ENCODE data around the gene STK39. TPM values are rescaled to one million over a fixed set of nuclear protein-coding genes. Genes with fewer than 3 reads are reported as not detected.

STK39 gene
- total RNA-seq, 4 donors from 2014 or later, result 8.9 to 28.3 (median 14.5) TPM

DNA sequence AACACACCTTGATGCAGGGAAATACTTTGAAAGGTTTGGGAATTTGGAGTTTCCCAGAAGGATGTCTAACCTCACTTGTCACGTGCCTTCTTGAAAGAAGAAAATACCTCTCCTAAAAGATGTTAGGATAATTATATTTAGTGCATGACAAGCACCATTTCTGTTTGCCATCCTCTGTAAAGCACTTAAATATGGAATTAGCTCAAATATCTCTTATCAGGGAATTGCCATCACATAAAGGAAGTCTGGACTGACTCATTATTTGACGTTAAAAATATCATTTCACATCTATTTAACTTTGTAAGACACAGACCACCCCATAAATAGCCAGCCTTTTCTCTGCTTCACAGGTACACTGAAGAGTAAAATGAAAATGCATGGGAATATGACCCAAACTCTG, 140.1 kb downstream of the STK39 start:
- WGBS, 2 donors, result 63 to 64% methylated on average over 2 of the region's 2 CpGs
- no peak for TF ChIP-seq POLR2A (IDR thresholded peaks at IDR 0.05)
- TF ChIP-seq, protein P1, sequence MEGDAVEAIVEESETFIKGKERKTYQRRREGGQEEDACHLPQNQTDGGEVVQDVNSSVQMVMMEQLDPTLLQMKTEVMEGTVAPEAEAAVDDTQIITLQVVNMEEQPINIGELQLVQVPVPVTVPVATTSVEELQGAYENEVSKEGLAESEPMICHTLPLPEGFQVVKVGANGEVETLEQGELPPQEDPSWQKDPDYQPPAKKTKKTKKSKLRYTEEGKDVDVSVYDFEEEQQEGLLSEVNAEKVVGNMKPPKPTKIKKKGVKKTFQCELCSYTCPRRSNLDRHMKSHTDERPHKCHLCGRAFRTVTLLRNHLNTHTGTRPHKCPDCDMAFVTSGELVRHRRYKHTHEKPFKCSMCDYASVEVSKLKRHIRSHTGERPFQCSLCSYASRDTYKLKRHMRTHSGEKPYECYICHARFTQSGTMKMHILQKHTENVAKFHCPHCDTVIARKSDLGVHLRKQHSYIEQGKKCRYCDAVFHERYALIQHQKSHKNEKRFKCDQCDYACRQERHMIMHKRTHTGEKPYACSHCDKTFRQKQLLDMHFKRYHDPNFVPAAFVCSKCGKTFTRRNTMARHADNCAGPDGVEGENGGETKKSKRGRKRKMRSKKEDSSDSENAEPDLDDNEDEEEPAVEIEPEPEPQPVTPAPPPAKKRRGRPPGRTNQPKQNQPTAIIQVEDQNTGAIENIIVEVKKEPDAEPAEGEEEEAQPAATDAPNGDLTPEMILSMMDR (IDR thresholded peaks at IDR 0.05), result no peak
- no peak for DNase-seq (ENCODE audit: low spot score in 2 of 2)
- intact Hi-C loops (cut with DNase I; ENCODE audit: low total_unique reads), result no loop called here
- H3K4me3 ChIP-seq (ENCODE audit: low read depth, poor library complexity, severe bottlenecking), result no peak overlapping the region

DNA sequence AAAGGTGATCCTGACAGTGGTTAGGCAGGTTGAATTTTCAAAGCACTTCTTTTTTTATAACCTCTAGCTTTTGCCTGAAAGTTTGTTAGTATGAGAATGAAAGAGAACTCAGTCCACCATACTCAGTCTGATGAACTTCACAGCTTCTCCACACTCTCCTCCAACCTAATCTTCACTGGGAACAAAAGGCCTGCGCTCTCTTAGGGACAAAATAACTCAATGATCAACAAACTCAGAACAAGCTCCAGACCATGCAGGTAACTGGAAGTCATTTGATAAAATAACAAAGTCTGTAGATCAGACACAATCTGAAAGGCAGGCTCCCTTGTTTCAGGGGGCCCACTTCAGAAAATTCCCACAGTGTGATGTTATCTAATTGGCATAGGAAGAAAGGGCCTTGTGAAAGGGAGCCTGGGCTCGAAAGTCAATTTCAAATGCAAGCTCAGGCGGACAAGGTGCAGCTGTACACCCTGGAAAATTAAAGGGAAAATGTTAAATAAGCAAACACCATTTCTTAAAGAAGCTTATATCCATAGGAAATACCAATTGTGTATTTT, 142.2 kb downstream of the STK39 start:
- intact Hi-C loops (cut with DNase I; ENCODE audit: low total_unique reads), result no loop called here
- 87 to 89% methylated on average over 3 of the region's 3 CpGs for WGBS, 2 donors
- TF ChIP-seq POLR2A (IDR thresholded peaks at IDR 0.05), result no peak
- TF ChIP-seq, protein P1 (IDR thresholded peaks at IDR 0.05), result no peak
- DNase-seq (ENCODE audit: low spot score in 2 of 2), result no peak
- H3K4me3 ChIP-seq (ENCODE audit: low read depth, poor library complexity, severe bottlenecking), result no peak overlapping the region

DNA sequence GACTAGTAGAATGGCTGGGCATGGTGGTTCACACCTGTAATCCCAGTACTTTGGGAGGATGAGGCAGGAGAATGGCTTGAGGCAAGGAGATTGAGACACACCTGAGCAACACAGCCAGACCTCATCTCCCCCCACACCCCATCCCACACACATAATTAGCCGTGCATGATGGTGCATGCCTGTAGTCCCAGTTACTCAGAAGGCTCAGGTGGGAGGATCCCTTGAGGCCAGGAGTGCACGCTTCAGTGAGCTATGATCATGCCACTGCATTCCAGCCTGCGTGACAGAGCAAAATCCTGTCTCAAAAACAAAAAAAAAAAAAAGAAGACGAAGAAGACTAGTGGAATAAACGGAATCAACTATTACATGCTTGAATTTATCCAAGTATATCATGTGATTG, 150.0 kb downstream of the STK39 start:
- WGBS, 2 donors, result 54 to 62% methylated on average over 5 of the region's 5 CpGs
- TF ChIP-seq, protein P1 (IDR thresholded peaks at IDR 0.05), result no peak
- TF ChIP-seq POLR2A (IDR thresholded peaks at IDR 0.05), result no peak
- intact Hi-C loops (cut with DNase I; ENCODE audit: low total_unique reads), result no loop called here
- no peak for DNase-seq (ENCODE audit: low spot score in 2 of 2)
- no peak overlapping the region for H3K4me3 ChIP-seq (ENCODE audit: low read depth, poor library complexity, severe bottlenecking)

DNA sequence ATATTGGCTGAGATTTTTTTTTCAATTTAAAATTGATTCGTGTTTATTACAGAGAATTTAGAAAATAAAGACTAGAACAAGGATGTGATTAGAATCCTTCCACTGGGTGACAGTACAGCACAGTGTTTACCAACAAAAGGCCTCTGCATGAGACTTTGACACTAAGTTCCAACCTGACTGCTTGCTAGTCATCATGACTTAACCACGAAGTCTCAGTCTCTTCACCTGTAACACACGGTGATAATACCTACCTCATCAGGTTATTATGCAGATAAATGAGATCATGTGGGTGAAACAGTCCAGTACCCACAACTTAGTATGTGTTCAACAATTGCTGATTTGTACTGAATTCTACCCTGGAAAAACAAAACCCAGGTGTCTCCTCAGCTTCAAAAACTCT, 151.2 kb downstream of the STK39 start:
- DNase-seq (ENCODE audit: low spot score in 2 of 2), result no peak
- no peak for TF ChIP-seq POLR2A (IDR thresholded peaks at IDR 0.05)
- TF ChIP-seq, protein P1 (IDR thresholded peaks at IDR 0.05), result no peak
- WGBS, 2 donors, result 94 to 98% methylated on average over 3 of the region's 3 CpGs
- intact Hi-C loops (cut with DNase I; ENCODE audit: low total_unique reads), result no loop called here
- H3K4me3 ChIP-seq (ENCODE audit: low read depth, poor library complexity, severe bottlenecking), result no peak overlapping the region

DNA sequence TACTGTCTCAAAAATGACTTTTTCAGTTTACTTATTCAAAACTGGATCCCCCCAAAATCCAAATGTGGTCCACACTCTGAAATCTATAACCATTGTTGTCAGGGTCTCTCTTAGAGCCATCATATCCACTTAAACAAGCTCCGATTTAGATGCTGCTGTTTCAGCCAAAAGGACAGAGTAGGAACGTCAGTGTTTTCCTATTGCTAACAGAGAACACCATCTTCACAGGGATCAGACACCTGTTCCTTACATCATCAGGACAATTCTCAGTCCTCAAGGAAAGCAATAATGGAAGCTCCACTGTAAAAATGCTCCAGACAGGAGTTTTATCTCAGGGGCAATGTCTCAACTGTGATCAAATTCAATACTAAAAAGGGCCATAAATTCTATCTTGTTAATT, 155.4 kb downstream of the STK39 start:
- H3K4me3 ChIP-seq (ENCODE audit: low read depth, poor library complexity, severe bottlenecking), result no peak overlapping the region
- no peak for TF ChIP-seq POLR2A (IDR thresholded peaks at IDR 0.05)
- TF ChIP-seq, protein P1 (IDR thresholded peaks at IDR 0.05), result no peak
- no peak for DNase-seq (ENCODE audit: low spot score in 2 of 2)
- intact Hi-C loops (cut with DNase I; ENCODE audit: low total_unique reads), result no loop called here
- WGBS, 2 donors, result 79 to 91% methylated on average over 2 of the region's 2 CpGs

All from lower leg skin (tissue), 4 donors.